HG02642 (cell line): Measurements from ENCODE around the gene TNPO3.
"Not testable (repeated sequence)": the region's sequence is repeated elsewhere in the genome, so short reads cannot be mapped to it uniquely, and the experiment has no call there.

Source experiments
- ATAC-seq: cut with Tn5 transposase; IDR thresholded peaks from one replicate; pipeline ENCODE4 v1.9.1; 2021; ENCODE audit warnings: mild to moderate bottlenecking; ENCODE audit not compliant: unreplicated experiment, poor library complexity

The TNPO3 gene

GRCh38 chr7:129017933-129018538 lies 36.9 kb downstream of the TNPO3 start:
- ATAC-seq, result no peak

DNA sequence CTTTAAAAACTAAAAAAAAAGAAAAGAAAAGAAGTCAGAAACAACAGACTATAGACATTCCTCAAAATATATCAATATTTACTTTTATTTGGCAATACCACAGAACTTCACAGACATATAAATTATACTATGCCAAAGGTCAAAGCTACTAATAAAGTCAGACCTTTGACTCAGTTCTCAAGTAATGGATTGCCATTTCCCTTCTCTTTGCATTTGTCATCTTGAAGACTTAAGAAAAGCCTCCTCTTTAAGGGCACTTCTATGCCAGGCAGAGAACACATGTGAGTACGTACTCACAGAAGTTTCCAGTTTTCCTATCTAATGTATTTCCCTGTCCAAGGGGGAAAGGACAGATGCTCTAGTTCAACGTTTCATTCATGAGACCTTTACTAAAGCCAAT lies 37.6 kb downstream of the TNPO3 start:
- no peak for ATAC-seq

- ATAC-seq, result no peak
Measured at GRCh38 chr7:129014501-129015101, 40.3 kb downstream of the TNPO3 start.

DNA sequence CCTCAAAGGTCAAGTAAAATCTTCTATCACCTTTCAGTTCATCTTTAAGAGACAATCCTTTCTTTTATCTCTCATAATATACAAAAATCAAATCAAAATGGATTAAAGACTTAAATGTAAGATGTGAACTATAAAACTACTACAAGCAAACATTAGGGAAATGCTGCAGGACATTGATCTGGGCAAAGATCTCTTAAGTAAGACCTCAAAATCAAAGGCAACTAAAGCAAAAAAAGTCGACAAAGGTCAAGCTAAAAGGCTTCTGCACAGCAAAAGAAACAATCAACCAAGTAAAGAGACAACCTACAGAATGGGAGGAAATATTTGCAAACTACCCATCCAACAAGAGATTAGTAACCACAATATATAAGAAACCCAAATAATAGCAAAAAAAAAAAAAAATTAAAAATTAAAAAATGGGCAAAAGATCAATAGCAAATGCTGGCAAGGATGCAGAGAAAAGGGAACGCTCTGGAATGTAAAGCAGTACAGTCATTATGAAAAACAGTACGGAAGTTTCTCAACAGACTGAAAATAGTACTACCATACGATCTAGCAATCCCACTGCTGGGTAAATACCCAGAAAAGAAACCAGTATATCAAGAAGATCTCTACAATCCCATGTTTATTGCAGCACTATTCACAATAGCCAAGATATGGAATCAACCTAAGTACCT lies 41.7 kb downstream of the TNPO3 start:
- ATAC-seq, result no peak

DNA sequence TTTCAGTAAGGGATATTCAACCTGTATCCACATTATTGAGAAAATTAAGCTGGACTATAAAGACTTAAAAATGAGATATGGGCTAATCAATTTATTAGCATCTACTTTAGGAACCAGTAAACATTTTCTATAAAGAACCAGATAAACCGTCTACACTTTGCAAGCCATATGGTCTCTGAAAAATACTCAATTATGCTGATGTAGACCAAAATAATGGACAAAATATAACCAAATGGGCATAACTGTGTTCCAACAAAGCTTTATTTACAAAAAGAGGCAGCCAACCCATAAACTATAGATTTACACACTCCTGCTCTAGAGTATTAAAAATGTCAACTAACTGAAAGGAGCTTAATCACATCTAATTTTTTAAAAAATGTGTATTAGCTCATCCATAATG lies 42.3 kb downstream of the TNPO3 start:
- no peak for ATAC-seq

DNA sequence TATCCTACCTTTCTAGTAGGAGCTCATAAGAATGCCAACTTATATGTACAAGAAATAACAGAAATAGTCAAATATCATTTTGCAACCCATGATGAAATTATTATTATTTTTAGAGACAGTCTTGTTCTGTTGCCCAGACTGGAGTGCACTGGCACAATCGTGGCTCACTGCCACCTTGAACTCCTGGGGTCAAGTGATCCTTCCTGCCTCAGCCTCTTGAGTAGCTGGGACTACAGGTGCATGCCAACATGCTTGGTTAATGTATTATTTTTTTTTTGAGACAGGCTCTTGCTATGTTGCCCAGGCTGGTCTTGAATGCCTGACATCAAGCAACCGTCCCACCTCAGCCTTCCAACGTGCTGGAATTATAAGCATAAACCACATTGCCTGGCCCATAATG lies 44.8 kb downstream of the TNPO3 start:
- no peak for ATAC-seq

DNA sequence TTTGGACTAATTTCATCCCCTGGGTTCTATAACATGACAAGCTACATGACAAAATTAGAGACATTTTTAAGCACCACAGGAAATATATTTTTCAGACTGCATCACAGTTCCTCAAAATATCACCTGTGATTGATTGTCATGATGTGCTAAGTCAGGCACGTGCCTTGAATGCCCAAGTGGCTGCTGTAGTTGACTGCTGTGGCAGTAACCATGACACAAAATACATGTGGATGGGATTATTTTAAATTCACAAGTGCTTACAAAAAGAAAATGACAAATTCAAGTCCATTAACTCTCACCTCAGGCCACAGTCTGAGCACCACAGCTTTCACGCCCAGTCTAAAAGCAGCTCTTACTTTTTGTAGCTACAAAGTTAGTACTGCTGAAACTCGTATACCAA lies 45.5 kb downstream of the TNPO3 start:
- ATAC-seq, result peak; percentile 53

DNA sequence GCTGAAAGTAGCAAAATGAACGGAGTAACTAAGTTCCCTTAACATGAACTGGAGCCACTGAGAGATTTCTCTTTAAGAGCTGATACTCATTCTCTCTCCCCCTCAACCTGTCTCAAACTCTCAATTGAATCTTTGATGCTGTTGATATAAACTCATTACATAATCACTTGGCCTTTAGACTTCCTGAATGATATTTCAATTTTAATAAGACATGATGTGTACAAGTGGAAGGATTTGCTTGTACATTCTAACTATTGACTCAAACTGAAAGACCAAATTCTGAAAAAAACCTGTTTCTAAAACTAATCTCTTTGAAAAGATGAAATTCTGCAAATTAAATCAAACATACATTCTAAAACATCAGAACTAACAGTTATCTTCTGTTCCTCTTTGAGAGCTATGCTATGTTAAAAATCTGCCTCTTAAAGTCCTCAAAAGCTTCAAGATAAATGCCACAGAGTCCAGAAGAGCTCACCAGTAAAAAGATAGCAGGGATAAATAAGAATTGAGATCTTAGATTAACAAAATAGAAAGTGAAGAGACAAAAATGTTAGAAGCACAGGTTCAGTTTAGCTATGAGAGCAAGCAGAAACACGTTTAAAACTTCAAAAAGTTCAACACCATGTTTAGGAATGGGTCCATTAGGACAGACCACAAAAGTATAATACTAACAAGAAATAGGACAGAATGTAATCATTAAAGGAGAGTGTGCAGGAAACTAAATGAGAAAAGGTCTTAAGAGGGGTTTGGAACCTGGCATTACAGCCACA lies 46.1 kb downstream of the TNPO3 start:
- ATAC-seq, result peak; percentile 32

GRCh38 chr7:129007572-129007971 lies 47.3 kb downstream of the TNPO3 start:
- ATAC-seq, result no peak

DNA sequence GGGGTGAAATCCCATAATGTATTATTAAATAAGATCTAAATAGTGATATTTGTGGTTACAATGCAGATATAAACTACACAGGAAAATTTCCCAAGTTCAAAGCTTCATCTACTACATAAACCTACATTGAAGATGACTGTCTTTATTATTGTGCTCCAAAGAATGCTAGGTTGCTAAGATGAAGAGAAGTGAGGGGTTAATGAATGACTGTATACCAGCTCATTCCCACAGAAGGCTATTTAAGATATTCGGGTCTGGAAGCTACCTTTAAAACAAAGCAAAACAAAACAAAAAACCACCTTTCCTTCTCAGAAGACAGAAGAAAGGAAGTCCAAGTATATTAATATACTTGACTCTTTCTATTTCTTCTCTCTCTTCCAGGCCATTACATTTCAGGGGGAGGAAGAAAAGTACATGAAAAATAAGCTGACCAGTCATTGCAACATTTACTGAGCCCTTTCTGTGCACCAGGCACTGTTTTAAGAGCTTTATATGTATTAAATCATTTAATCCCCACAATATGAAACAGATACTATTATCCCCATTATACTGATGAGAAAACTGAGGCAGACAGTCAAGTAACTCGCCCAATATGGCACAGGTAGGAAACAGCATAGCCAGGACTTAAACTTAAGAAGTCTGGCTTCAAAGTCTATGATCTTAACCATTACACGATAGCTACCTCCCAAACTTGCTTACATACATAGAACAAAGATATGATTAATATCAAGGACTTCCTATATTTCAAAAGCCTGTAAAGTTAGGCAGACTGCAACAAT lies 48.1 kb downstream of the TNPO3 start:
- ATAC-seq, result no peak

DNA sequence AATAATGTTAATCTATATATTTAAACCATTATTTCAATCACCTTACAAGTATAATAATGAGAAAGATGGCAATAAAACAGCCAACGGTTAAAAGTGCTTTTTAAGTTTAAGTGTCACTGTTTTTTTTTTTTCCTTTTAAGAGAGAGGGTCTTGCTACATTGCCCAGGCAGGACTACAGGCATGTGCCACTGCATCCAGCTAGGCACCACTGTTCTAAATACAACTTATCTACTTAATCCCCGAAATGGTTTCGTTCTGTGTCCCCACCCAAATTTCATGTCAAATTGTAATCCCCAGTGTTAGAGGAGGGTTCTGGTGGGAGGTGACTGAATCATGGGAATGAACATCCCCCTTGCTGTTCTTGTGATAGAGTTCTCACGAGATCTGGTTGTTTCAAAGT lies 49.7 kb downstream of the TNPO3 start:
- ATAC-seq, result no peak

DNA sequence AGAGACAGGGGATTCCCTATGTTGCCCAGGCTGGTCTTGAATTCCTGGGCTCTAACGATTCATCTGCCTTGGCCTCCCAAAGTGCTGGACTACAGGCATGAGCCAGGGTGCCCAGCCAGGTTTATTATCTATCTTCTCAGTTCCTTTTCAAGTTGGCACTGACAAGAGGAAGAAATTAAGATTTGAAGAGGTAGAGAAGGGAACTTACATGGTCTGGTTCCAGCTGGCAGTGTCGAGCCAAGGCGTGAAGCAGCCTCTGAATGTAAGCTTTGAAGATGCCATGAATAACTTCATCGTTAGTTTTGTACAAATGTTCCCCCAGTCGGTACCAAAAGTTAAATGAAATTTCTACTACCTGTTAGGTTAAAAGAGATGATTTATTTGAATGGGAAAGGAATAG lies 57.7 kb downstream of the TNPO3 start:
- no peak for ATAC-seq

GRCh38 chr7:128994560-128994959 lies 60.4 kb downstream of the TNPO3 start:
- ATAC-seq, result not testable (repeated sequence)

- ATAC-seq, result no peak
Measured at GRCh38 chr7:128993419-128993818, 61.5 kb downstream of the TNPO3 start.

DNA sequence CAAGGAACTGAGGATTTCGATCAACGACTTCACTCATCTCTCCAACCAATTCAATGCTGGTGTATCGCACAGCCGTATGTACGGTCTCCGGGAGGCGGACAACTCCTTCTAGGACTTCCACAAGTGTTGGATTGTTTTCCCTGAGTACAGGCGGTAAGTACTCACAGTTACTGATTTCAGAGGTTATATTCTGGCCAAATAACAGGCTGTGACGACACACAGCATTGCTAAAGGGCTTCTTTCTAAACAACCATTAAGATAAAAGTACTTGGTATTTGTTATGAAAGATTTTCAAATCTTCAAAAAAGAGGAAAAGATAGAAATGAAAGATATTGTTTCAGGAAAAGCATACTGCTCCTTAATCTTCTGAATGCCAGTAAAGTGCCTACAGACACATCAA lies 65.0 kb downstream of the TNPO3 start:
- ATAC-seq, result no peak

DNA sequence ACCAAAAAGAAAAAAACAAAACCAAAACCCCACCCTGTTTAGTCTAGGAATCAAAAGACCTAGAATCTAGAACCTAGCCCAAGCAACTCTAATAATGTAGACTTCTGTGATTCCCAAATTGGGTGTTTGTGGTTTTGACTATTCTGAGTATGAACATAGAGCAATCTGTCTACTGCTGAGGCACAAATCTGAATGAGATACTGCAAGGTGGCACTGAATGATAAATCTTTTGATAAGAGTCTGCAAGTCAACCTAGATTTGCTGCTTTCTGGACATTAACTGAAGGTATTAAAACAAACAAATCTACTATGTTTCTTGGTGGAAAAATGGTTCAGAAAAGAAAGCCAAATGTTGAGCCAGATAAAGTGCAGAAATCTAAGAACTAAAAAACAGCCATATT lies 66.5 kb downstream of the TNPO3 start:
- no peak for ATAC-seq

DNA sequence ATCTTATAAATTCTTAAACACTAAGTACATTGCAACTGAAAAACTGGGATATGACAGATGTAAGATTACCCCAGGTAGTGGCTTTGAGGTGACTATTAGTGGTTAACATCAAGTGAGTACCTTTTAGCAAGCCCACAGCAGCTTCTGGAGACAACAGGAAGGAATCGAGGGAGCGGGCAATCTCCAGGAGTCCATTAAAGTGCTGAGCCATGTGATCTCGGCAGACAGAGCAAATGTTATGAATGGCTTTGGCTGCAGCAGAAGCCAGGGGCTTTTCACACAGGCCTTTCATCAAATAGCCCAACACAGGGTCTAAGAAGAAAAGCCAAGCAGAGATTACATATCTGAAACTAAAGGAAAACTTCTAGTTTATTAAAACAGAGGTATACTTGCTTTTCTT lies 68.3 kb downstream of the TNPO3 start:
- no peak for ATAC-seq

DNA sequence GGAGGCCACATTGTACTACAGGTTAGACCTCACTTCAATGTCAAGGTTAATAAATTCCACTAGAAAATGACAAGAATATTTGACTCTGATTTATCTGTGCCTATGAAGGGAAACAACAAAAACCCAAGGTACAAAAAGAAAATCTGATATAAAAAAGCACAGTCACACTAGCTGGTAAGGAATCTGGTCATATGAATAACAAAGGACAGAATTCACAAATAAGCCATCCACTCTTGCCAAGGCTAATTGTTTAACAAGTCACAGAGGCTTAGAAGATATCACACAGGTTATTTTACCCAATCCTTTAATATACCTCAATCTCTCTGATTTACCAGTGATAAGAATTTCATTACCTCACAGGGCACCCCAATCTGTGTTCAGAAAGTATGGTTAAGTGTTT lies 69.3 kb downstream of the TNPO3 start:
- ATAC-seq, result no peak

DNA sequence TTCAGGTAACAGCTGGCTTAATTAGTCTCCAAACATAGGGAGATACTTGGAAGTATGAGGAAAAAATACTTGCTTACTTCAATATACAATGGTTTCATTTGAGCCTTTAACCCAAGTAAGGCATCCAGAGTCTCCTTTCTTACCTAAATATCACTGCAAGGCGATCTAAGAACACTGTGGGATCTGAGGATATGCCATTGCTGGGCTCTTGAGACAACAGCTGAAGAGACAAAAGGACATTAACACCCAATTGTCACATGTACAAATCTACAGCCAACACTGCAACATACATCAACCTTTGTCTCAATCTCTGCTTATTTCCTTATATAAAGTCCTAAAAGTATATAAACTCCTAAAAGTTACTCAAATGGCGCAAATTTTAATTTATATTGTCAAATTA lies 72.8 kb downstream of the TNPO3 start:
- no peak for ATAC-seq

DNA sequence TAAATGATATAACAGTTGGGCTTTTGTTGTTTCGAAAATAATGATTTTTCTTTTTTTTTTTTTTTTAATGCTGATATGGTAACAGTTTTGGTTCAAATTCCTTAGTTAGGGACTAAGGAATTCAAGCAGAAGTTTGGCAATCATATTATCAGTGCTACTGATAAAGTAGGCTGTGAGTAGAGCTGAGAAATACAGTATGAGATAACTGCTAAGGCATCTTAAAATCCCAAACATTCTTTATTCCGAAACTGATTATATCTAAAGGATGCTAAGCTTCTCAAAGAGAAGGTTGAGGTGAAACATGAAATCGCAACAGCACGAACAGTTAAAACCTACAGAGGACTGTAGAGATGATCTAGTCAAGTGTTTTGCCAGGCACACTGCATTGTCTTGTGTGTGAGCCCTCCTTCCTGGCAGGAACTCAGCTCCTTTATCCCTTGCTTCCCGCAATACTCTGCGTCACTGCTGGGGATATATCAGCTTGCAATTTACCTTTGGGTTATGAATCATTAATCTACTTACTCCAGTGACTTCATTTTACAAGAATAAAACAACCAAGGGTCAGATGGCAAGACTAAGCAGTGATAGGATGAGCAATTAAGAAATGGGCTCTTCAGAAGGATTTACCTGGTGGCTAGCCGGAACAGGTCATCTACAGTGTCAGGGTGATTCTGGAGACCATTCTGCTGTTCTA lies 80.5 kb downstream of the TNPO3 start:
- ATAC-seq, result no peak
